GM23338 (cell line): ENCODE results near the gene PRCD. TPM values are rescaled to one million over a fixed set of nuclear protein-coding genes. Genes with fewer than 3 reads are reported as not detected.
"Not testable (repeated sequence)": the region's sequence is repeated elsewhere in the genome, so short reads cannot be mapped to it uniquely, and the experiment has no call there.

Experiments used
- ATAC-seq: fragments of 200-7000 bp; cut with Tn5 transposase; 3 replicates; pipeline ENCODE4 v1.9.1; 2020
- DNase-seq: peaks from one replicate; pipeline ENCODE4 v3.0.0-alpha.2; 2015; ENCODE audit warnings: low spot score
- H2AFZ ChIP-seq: fragments of 200-600 bp; sonication (generic); 2 replicates; pipeline ENCODE4 v1.8.0; 2016; ENCODE audit warnings: antibody characterized with exemption, mild to moderate bottlenecking, moderate library complexity
- H3F3A ChIP-seq: fragments of 200-600 bp; sonication (generic); replicated peaks from 2 replicates; pipeline ENCODE4 v1.8.0; 2017; ENCODE audit warnings: antibody characterized with exemption, mixed run types, low read depth
- H3K27ac ChIP-seq: fragments of 200-600 bp; sonication (generic); 2 replicates; pipeline ENCODE4 v1.6.1; 2016; ENCODE audit warnings: low read depth
- H3K27me3 ChIP-seq: fragments of 200-600 bp; sonication (generic); 2 replicates; pipeline ENCODE4 v1.8.0; 2016; ENCODE audit warnings: mild to moderate bottlenecking, mixed run types, moderate library complexity; ENCODE audit not compliant: insufficient read depth
- H3K36me3 ChIP-seq: fragments of 200-600 bp; sonication (generic); 2 replicates; pipeline ENCODE4 v1.8.0; 2016; ENCODE audit warnings: mild to moderate bottlenecking; ENCODE audit not compliant: insufficient read depth
- H3K4me1 ChIP-seq: fragments of 200-600 bp; sonication (generic); 2 replicates; pipeline ENCODE4 v1.8.0; 2016; ENCODE audit warnings: mild to moderate bottlenecking, moderate library complexity; ENCODE audit not compliant: insufficient read depth
- H3K4me2 ChIP-seq: fragments of 200-600 bp; sonication (generic); 2 replicates; pipeline ENCODE4 v1.7.1; 2017; ENCODE audit warnings: mixed run types
- H3K4me3 ChIP-seq: fragments of 200-600 bp; sonication (generic); 2 replicates; pipeline ENCODE4 v1.6.1; 2016; ENCODE audit warnings: mixed run types
- H3K79me2 ChIP-seq: fragments of 200-600 bp; sonication (generic); replicated peaks from 2 replicates; pipeline ENCODE4 v1.8.0; 2017; ENCODE audit warnings: mild to moderate bottlenecking; ENCODE audit not compliant: insufficient read depth
- H3K9me2 ChIP-seq: fragments of 200-600 bp; sonication (generic); 2 replicates; pipeline ENCODE4 v1.8.0; 2017; ENCODE audit not compliant: insufficient read depth
- H4K20me1 ChIP-seq: fragments of 200-600 bp; sonication (generic); replicated peaks from 2 replicates; pipeline ENCODE4 v1.8.0; 2017; ENCODE audit warnings: mild to moderate bottlenecking; ENCODE audit not compliant: insufficient read depth
- H3K27ac Mint-ChIP-seq: 2 replicates; pipeline ENCODE4 v1.8.0; 2020; ENCODE audit warnings: inconsistent platforms, mild to moderate bottlenecking, moderate library complexity, mixed read lengths
- H3K27me3 Mint-ChIP-seq: 3 replicates; pipeline ENCODE4 v1.8.0; 2022; ENCODE audit warnings: low read depth, mild to moderate bottlenecking, moderate library complexity, mixed read lengths, inconsistent platforms; ENCODE audit not compliant: insufficient read depth, poor library complexity
- H3K36me3 Mint-ChIP-seq: 3 replicates; pipeline ENCODE4 v1.8.0; 2021; ENCODE audit warnings: low read depth, mild to moderate bottlenecking, inconsistent platforms, moderate library complexity, mixed read lengths
- H3K4me1 Mint-ChIP-seq: 3 replicates; pipeline ENCODE4 v1.8.0; 2020; ENCODE audit warnings: mild to moderate bottlenecking, inconsistent platforms, mixed read lengths
- H3K4me3 Mint-ChIP-seq: 3 replicates; pipeline ENCODE4 v1.8.0; 2021; ENCODE audit warnings: moderate library complexity, mild to moderate bottlenecking, inconsistent platforms, mixed read lengths
- H3K9me3 Mint-ChIP-seq: 3 replicates; pipeline ENCODE4 v1.8.0; 2020; ENCODE audit warnings: moderate library complexity, mild to moderate bottlenecking, inconsistent platforms, mixed read lengths
- CREB1 ChIP-seq: fragments of 250-450 bp; sonication (Bioruptor Pico); IDR thresholded peaks from 2 replicates; pipeline ENCODE4 v1.5.0; 2020; ENCODE audit warnings: low read depth, mild to moderate bottlenecking, moderate library complexity
- EZH2 ChIP-seq: fragments of 200-600 bp; sonication (generic); IDR thresholded peaks from one replicate; pipeline ENCODE4 v1.8.0; 2017; ENCODE audit warnings: antibody characterized with exemption, mild to moderate bottlenecking, low read depth; ENCODE audit not compliant: unreplicated experiment
- EZH2phosphoT487 ChIP-seq: fragments of 200-600 bp; sonication (generic); IDR thresholded peaks from one replicate; pipeline ENCODE4 v1.8.1; 2018; ENCODE audit warnings: antibody characterized with exemption; ENCODE audit not compliant: unreplicated experiment
- JUNB ChIP-seq: IDR thresholded peaks from one replicate; pipeline ENCODE4 v1.6.1; 2016; ENCODE audit warnings: antibody characterized with exemption; ENCODE audit not compliant: unreplicated experiment
- NANOG ChIP-seq: IDR thresholded peaks from 2 replicates; pipeline ENCODE4 v1.6.1; 2016; ENCODE audit warnings: antibody characterized with exemption, borderline replicate concordance
- ZNF114 ChIP-seq: fragments of 250-450 bp; sonication (Bioruptor Pico); IDR thresholded peaks from 2 replicates; pipeline ENCODE4 v1.5.0; 2020; ENCODE audit warnings: mild to moderate bottlenecking, moderate library complexity
- polyA plus RNA-seq: library from polyadenylated mRNA; unstranded; fragments of >200 nt; fragmentation: Nextera tagmentation; extraction: Ambion mirVana; gene quantifications from 2 replicates; pipeline ENCODE4 v1.2.1, GENCODE V29; 2016
- total RNA-seq: library from RNA; depleted of rRNA; stranded (reverse); fragments of >200 nt; shearing (Covaris generic); gene quantifications from 2 replicates; pipeline ENCODE4 v1.2.3, GENCODE V29; 2014
- TF ChIP-seq, protein P1 (sequence below): IDR thresholded peaks from one replicate; pipeline ENCODE4 v1.6.1; 2018; ENCODE audit warnings: antibody characterized with exemption; ENCODE audit not compliant: unreplicated experiment
- TF ChIP-seq, protein P2 (sequence below): fragments of 250-450 bp; sonication (Bioruptor Pico); IDR thresholded peaks from 2 replicates; pipeline ENCODE4 v1.5.0; 2020; ENCODE audit warnings: mild to moderate bottlenecking, moderate library complexity

The PRCD gene
- total and polyA plus RNA-seq, 2 experiments from 2014 or later: 0.38 to 1.6 TPM

DNA sequence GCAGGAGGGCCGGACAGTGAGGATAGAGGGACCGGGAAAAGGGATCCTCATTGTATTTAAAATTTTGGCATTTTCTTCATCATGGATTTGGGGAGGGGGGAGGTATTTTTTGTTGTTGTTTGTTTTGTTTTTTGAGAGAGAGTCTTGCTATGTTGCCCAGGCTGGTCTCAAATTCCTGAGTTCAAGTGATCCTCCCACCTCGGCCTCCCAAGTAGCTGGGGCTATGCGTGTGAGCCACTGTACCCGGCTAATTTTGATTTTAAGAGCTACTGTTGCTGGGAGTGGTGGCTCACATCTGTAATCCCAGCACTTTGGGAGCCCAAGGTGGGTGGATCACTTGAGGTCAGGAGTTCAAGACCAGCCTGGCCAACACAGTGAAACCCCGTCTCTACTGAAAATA, 25.5 kb upstream of the PRCD start:
- not testable (repeated sequence) for H3K4me1 ChIP-seq, H4K20me1 ChIP-seq, H3K4me3 ChIP-seq, H3K36me3 ChIP-seq, H3K4me2 ChIP-seq, H3K27ac ChIP-seq, H3K9me2 ChIP-seq, H3K4me3 Mint-ChIP-seq, H3K36me3 Mint-ChIP-seq, H3K4me1 Mint-ChIP-seq, H3K27ac Mint-ChIP-seq, H3K79me2 ChIP-seq, H3K9me3 Mint-ChIP-seq, H3K27me3 ChIP-seq, DNase-seq, H3F3A ChIP-seq, H2AFZ ChIP-seq, ATAC-seq
- H3K27me3 Mint-ChIP-seq: peaks cover 10% of the 10 kb centered on the region

DNA sequence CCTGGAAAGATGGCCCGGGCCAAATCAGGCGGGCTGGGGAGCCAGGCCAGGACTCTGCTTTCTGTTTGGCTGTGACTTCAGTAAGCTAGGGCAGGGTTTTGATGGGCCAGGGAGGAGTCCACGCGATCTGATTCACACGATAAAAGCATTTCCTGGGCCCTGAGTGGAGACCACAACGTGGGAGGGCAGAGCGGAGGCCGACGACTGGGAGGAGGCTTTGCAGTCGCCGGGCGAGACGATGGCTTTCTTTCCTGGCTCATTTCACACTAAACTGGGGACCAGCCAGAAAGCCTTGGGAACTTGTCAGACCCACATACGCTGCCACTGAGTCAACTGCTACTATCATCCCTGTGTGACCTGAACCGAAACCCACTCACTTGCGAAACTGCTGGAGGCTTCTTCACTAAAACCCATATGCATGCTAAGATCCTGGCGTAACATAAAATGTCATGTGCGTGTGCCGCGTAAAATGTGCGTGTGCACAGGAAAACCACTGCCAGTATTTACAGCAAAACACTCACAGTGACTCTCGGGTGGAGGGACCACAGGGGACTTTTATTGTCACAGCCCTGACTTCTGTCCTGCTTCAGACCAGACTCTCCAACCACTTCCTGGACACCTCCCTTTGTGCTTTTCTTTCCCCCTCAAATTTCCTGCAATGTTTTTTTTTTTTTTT, 24.4 kb upstream of the PRCD start:
- H3K36me3 Mint-ChIP-seq: no peaks in the 10 kb centered on the region
- Histone ChIP-seq H3F3A (no peaks in the 10 kb centered on the region), H3K4me2 (no peak overlapping the region), H3K4me3 (no peak overlapping the region), H3K27ac (no peak overlapping the region), H3K9me2 (peaks cover 2% of the 10 kb centered on the region; the same call in 1 of the 2 replicates), H2AFZ (0 out of 2 replicates have a peak overlapping the region, but pooled peaks have one; percentile 18), H3K36me3 (no peaks in the 10 kb centered on the region), H3K4me1 (no peaks in the 10 kb centered on the region), H4K20me1 (no peaks in the 10 kb centered on the region), H3K79me2 (no peaks in the 10 kb centered on the region), H3K27me3 (no peaks in the 10 kb centered on the region)
- H3K9me3 Mint-ChIP-seq: peaks cover 3% of the 10 kb centered on the region; the same call in 1 of the 3 replicates
- no peak overlapping the region for H3K27ac Mint-ChIP-seq
- DNase-seq: no peak
- no peak for ATAC-seq
- TF ChIP-seq EZH2phosphoT487 (no peak), EZH2 (no peak), JUNB (no peak), ZNF114 (CRISPR knock-in tag) (no peak), NANOG (no peak), CREB1 (no peak)
- TF ChIP-seq, protein P1, sequence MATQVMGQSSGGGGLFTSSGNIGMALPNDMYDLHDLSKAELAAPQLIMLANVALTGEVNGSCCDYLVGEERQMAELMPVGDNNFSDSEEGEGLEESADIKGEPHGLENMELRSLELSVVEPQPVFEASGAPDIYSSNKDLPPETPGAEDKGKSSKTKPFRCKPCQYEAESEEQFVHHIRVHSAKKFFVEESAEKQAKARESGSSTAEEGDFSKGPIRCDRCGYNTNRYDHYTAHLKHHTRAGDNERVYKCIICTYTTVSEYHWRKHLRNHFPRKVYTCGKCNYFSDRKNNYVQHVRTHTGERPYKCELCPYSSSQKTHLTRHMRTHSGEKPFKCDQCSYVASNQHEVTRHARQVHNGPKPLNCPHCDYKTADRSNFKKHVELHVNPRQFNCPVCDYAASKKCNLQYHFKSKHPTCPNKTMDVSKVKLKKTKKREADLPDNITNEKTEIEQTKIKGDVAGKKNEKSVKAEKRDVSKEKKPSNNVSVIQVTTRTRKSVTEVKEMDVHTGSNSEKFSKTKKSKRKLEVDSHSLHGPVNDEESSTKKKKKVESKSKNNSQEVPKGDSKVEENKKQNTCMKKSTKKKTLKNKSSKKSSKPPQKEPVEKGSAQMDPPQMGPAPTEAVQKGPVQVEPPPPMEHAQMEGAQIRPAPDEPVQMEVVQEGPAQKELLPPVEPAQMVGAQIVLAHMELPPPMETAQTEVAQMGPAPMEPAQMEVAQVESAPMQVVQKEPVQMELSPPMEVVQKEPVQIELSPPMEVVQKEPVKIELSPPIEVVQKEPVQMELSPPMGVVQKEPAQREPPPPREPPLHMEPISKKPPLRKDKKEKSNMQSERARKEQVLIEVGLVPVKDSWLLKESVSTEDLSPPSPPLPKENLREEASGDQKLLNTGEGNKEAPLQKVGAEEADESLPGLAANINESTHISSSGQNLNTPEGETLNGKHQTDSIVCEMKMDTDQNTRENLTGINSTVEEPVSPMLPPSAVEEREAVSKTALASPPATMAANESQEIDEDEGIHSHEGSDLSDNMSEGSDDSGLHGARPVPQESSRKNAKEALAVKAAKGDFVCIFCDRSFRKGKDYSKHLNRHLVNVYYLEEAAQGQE: no peak
- TF ChIP-seq, protein P2, sequence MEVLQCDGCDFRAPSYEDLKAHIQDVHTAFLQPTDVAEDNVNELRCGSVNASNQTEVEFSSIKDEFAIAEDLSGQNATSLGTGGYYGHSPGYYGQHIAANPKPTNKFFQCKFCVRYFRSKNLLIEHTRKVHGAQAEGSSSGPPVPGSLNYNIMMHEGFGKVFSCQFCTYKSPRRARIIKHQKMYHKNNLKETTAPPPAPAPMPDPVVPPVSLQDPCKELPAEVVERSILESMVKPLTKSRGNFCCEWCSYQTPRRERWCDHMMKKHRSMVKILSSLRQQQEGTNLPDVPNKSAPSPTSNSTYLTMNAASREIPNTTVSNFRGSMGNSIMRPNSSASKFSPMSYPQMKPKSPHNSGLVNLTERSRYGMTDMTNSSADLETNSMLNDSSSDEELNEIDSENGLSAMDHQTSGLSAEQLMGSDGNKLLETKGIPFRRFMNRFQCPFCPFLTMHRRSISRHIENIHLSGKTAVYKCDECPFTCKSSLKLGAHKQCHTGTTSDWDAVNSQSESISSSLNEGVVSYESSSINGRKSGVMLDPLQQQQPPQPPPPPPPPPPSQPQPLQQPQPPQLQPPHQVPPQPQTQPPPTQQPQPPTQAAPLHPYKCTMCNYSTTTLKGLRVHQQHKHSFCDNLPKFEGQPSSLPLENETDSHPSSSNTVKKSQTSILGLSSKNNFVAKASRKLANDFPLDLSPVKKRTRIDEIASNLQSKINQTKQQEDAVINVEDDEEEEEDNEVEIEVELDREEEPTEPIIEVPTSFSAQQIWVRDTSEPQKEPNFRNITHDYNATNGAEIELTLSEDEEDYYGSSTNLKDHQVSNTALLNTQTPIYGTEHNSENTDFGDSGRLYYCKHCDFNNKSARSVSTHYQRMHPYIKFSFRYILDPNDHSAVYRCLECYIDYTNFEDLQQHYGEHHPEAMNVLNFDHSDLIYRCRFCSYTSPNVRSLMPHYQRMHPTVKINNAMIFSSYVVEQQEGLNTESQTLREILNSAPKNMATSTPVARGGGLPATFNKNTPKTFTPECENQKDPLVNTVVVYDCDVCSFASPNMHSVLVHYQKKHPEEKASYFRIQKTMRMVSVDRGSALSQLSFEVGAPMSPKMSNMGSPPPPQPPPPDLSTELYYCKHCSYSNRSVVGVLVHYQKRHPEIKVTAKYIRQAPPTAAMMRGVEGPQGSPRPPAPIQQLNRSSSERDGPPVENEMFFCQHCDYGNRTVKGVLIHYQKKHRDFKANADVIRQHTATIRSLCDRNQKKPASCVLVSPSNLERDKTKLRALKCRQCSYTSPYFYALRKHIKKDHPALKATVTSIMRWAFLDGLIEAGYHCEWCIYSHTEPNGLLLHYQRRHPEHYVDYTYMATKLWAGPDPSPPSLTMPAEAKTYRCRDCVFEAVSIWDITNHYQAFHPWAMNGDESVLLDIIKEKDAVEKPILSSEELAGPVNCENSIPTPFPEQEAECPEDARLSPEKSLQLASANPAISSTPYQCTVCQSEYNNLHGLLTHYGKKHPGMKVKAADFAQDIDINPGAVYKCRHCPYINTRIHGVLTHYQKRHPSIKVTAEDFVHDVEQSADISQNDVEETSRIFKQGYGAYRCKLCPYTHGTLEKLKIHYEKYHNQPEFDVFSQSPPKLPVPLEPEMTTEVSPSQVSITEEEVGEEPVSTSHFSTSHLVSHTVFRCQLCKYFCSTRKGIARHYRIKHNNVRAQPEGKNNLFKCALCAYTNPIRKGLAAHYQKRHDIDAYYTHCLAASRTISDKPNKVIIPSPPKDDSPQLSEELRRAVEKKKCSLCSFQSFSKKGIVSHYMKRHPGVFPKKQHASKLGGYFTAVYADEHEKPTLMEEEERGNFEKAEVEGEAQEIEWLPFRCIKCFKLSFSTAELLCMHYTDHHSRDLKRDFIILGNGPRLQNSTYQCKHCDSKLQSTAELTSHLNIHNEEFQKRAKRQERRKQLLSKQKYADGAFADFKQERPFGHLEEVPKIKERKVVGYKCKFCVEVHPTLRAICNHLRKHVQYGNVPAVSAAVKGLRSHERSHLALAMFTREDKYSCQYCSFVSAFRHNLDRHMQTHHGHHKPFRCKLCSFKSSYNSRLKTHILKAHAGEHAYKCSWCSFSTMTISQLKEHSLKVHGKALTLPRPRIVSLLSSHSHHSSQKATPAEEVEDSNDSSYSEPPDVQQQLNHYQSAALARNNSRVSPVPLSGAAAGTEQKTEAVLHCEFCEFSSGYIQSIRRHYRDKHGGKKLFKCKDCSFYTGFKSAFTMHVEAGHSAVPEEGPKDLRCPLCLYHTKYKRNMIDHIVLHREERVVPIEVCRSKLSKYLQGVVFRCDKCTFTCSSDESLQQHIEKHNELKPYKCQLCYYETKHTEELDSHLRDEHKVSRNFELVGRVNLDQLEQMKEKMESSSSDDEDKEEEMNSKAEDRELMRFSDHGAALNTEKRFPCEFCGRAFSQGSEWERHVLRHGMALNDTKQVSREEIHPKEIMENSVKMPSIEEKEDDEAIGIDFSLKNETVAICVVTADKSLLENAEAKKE: no peak
- H3K27me3 Mint-ChIP-seq: peaks cover 10% of the 10 kb centered on the region
- H3K4me3 Mint-ChIP-seq: no peak overlapping the region
- peaks cover 9% of the 10 kb centered on the region for H3K4me1 Mint-ChIP-seq
